GM12864 (cell line): ENCODE measurements around the gene DYNLT2.
"Not testable (repeated sequence)": the region's sequence is repeated elsewhere in the genome, so short reads cannot be mapped to it uniquely, and the experiment has no call there.

Experiments
- DNase-seq: peaks from one replicate; pipeline ENCODE4 v3.0.0-alpha.2; 2011; ENCODE audit warnings: low read depth
- H3K4me3 ChIP-seq: 2 replicates; pipeline ENCODE4 v1.5.1; 2011; ENCODE audit warnings: mild to moderate bottlenecking, low read depth, low read length, control low read depth
- TF ChIP-seq, protein P1 (sequence below): IDR thresholded peaks from 2 replicates; pipeline ENCODE4 v1.5.1; 2011; ENCODE audit warnings: low read depth, mild to moderate bottlenecking, moderate library complexity, low read length, control low read depth, inconsistent platforms; ENCODE audit errors: missing control alignments

Gene DYNLT2

GRCh38 chr6:169775321-169775720 is 23.9 kb upstream of the DYNLT2 start:
- no peak for DNase-seq
- no peak overlapping the region for H3K4me3 ChIP-seq
- TF ChIP-seq, protein P1, sequence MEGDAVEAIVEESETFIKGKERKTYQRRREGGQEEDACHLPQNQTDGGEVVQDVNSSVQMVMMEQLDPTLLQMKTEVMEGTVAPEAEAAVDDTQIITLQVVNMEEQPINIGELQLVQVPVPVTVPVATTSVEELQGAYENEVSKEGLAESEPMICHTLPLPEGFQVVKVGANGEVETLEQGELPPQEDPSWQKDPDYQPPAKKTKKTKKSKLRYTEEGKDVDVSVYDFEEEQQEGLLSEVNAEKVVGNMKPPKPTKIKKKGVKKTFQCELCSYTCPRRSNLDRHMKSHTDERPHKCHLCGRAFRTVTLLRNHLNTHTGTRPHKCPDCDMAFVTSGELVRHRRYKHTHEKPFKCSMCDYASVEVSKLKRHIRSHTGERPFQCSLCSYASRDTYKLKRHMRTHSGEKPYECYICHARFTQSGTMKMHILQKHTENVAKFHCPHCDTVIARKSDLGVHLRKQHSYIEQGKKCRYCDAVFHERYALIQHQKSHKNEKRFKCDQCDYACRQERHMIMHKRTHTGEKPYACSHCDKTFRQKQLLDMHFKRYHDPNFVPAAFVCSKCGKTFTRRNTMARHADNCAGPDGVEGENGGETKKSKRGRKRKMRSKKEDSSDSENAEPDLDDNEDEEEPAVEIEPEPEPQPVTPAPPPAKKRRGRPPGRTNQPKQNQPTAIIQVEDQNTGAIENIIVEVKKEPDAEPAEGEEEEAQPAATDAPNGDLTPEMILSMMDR: no peak

DNA sequence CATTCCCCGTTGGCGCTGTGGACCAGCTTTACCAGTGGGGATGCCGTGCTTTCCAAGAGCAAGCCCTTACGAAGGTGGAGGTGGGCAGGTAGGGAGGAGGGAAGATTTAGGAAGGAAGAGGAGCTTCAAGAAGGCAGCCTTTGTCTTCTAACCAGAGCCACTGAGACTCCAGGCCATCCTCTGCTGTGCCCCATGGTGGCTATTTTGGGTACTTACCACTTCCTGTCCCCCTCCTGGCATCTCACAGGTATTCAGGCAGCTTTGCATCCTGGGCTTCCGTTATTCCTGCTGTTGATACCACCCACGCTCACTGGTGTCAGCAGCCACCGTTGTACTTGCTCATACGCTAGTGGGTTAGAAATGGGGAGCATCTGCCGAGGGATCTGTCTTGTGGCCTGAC is 23.0 kb upstream of the DYNLT2 start:
- no peak overlapping the region for H3K4me3 ChIP-seq
- DNase-seq: no peak
- TF ChIP-seq, protein P1: no peak

GRCh38 chr6:169766921-169767736 is 15.8 kb upstream of the DYNLT2 start:
- no peak overlapping the region for H3K4me3 ChIP-seq
- TF ChIP-seq, protein P1: no peak
- no peak for DNase-seq

DNA sequence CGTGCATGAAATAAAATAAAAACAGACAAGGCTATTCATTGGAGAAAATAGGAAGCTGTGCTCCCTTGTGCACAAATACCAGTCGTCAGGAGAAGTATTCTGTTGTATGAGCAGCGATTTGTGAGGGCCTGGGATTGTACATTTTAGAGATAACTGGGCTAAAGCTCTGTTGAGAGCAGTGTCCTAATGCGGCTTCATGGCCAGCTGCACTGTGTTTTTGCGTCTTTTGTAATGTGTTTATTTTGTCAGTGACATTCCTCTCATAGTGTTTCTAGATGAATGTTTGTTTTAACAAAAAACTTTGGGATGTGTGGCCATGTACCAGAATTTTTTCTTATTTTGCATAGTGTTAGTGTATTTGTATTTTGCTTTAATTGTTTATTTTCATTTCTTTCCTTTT is 14.9 kb upstream of the DYNLT2 start:
- no peak overlapping the region for H3K4me3 ChIP-seq
- TF ChIP-seq, protein P1: no peak

GRCh38 chr6:169765789-169766188 is 14.4 kb upstream of the DYNLT2 start:
- H3K4me3 ChIP-seq, DNase-seq: not testable (repeated sequence)

More for the DNA sequence above, 14.9 kb upstream of the DYNLT2 start:
- DNase-seq: no peak

- H3K4me3 ChIP-seq: no peak overlapping the region
- TF ChIP-seq, protein P1: no peak
- DNase-seq: no peak
Measured at GRCh38 chr6:169763881-169764280, 12.5 kb upstream of the DYNLT2 start.

GRCh38 chr6:169763308-169763707 is 11.9 kb upstream of the DYNLT2 start:
- H3K4me3 ChIP-seq: no peak overlapping the region
- TF ChIP-seq, protein P1: no peak
- no peak for DNase-seq
